ENCODE results near the gene PAN2. TPM values are rescaled to one million over a fixed set of nuclear protein-coding genes. Genes with fewer than 3 reads are reported as not detected.

Gene PAN2
- polyA plus RNA-seq, 2 donors: 18.1 to 44.7 TPM

Other genes with a start within 250 kb of the PAN2 start
- gene PA2G4, start 229.4 kb downstream of the PAN2 start, polyA plus RNA-seq: 100 to 1,000 TPM; 103 to 180 TPM
- gene RPL41, start 217.4 kb downstream of the PAN2 start, polyA plus RNA-seq: 1,000 to 10,000 TPM; 1,736 to 6,738 TPM
- gene ZC3H10, start 215.7 kb downstream of the PAN2 start, polyA plus RNA-seq: 1 to 10 TPM; 1.4 to 2.2 TPM
- 10 to 100 TPM; 15.6 to 36.6 TPM for gene ESYT1, start 205.7 kb downstream of the PAN2 start, polyA plus RNA-seq
- gene MYL6B, start 181.4 kb downstream of the PAN2 start, polyA plus RNA-seq: 10 to 100 TPM; 57.3 to 57.7 TPM
- gene MYL6, start 175.6 kb downstream of the PAN2 start, polyA plus RNA-seq: 1,000 to 10,000 TPM; 1,769 to 2,908 TPM
- 10 to 100 TPM; 21.4 to 31.4 TPM for gene SMARCC2, start 144.5 kb downstream of the PAN2 start, polyA plus RNA-seq
- 10 to 100 TPM in 1 of 2 donors, 1 to 10 TPM in 1; 7.9 to 17.5 TPM for gene RNF41, start 112.1 kb downstream of the PAN2 start, polyA plus RNA-seq
- gene NABP2, start 109.7 kb downstream of the PAN2 start, polyA plus RNA-seq: 10 to 100 TPM; 10.2 to 19.1 TPM
- under 1 TPM; 0.09 to 0.29 TPM for gene SLC39A5, start 103.9 kb downstream of the PAN2 start, polyA plus RNA-seq
- gene ANKRD52, start 75.6 kb downstream of the PAN2 start, polyA plus RNA-seq: 1 to 10 TPM; 4.9 to 9.3 TPM
- gene COQ10A, start 67.1 kb downstream of the PAN2 start, polyA plus RNA-seq: 1 to 10 TPM; 5.5 to 7.0 TPM
- 10 to 100 TPM; 53.7 to 98.0 TPM for gene CS, start 33.7 kb downstream of the PAN2 start, polyA plus RNA-seq
- 10 to 100 TPM; 62.1 to 75.3 TPM for gene CNPY2, start 18.0 kb downstream of the PAN2 start, polyA plus RNA-seq
- gene IL23A, start 4.9 kb upstream of the PAN2 start, polyA plus RNA-seq: 10 to 100 TPM in 1 of 2 donors, 1 to 10 TPM in 1; 2.9 to 32.1 TPM
- 10 to 100 TPM; 23.9 to 35.1 TPM for gene STAT2, start 26.1 kb upstream of the PAN2 start, polyA plus RNA-seq
- gene APOF, start 28.9 kb upstream of the PAN2 start, polyA plus RNA-seq: not detected
- gene TIMELESS, start 115.4 kb upstream of the PAN2 start, polyA plus RNA-seq: 1 to 10 TPM; 9.2 TPM
- gene MIP, start 120.7 kb upstream of the PAN2 start, polyA plus RNA-seq: under 1 TPM in 1 of 2 donors, not detected in 1; 0.04 TPM
- gene SPRYD4, start 134.6 kb upstream of the PAN2 start, polyA plus RNA-seq: 1 to 10 TPM; 2.2 to 2.9 TPM
- gene GLS2, start 154.2 kb upstream of the PAN2 start, polyA plus RNA-seq: 1 to 10 TPM; 3.6 to 4.2 TPM
- gene RBMS2, start 187.8 kb upstream of the PAN2 start, polyA plus RNA-seq: 1 to 10 TPM; 3.4 to 6.7 TPM

Measured in esophagus (tissue), 2 donors.